HepG2 (cell line): Measurements from ENCODE around the gene FGF21. TPM values are rescaled to one million over a fixed set of nuclear protein-coding genes. Genes with fewer than 3 reads are reported as not detected.

Experiments used
- FIP1L1 ChIP-seq: fragments of 200-400 bp; formaldehyde crosslinking; IDR thresholded peaks from 2 replicates; pipeline ENCODE4 v1.6.1; 2018; ENCODE audit warnings: low read depth, mild to moderate bottlenecking, low read length, moderate library complexity, borderline replicate concordance; ENCODE audit not compliant: insufficient read depth
- NAIF1 ChIP-seq: sonication (generic); formaldehyde crosslinking; IDR thresholded peaks from 2 replicates; pipeline ENCODE4 v1.5.0; 2020; ENCODE audit warnings: mild to moderate bottlenecking, missing genetic modification reagents, borderline replicate concordance
- NFIB ChIP-seq: sonication (generic); formaldehyde crosslinking; IDR thresholded peaks from 2 replicates; pipeline ENCODE4 v1.9.0; 2021; ENCODE audit warnings: missing genetic modification reagents, mild to moderate bottlenecking, borderline replicate concordance
- RORA ChIP-seq: sonication (generic); formaldehyde crosslinking; IDR thresholded peaks from 2 replicates; pipeline ENCODE4 v1.5.0; 2020; ENCODE audit warnings: mild to moderate bottlenecking, missing genetic modification reagents, moderate library complexity
- SP2 ChIP-seq: sonication (generic); formaldehyde crosslinking; IDR thresholded peaks from 2 replicates; pipeline ENCODE4 v1.5.1; 2020; ENCODE audit warnings: mild to moderate bottlenecking, missing genetic modification reagents
- SRSF1 ChIP-seq: fragments of 200-400 bp; formaldehyde crosslinking; optimal IDR thresholded peaks from 2 replicates; pipeline ENCODE3; 2017; ENCODE audit warnings: mild to moderate bottlenecking, low read depth, low read length, moderate library complexity
- TFE3 ChIP-seq: IDR thresholded peaks from 2 replicates; pipeline ENCODE4 v1.6.1; 2016
- ZBTB14 ChIP-seq: sonication (generic); formaldehyde crosslinking; IDR thresholded peaks from 2 replicates; pipeline ENCODE4 v1.4.0; 2020; ENCODE audit warnings: missing genetic modification reagents
- ZC3H4 ChIP-seq: sonication (generic); formaldehyde crosslinking; IDR thresholded peaks from 2 replicates; pipeline ENCODE4 v1.4.0; 2020; ENCODE audit warnings: missing genetic modification reagents, borderline replicate concordance
- ZHX2 ChIP-seq, 2 experiments: sonication (generic) in 1 of 2; formaldehyde crosslinking in 1 of 2; IDR thresholded peaks; 2 replicates each; pipeline versions ENCODE4 v1.6.1 to v1.9.0; 2014 to 2022; ENCODE audit warnings: antibody characterized with exemption in 1 of 2, borderline replicate concordance in 1 of 2, inconsistent platforms in 1 of 2, low read depth in 1 of 2, missing genetic modification reagents in 1 of 2
- ZNF256 ChIP-seq: sonication (generic); formaldehyde crosslinking; conservative IDR thresholded peaks from 2 replicates; pipeline ENCODE4 v1.4.0; 2020; ENCODE audit warnings: missing genetic modification reagents
- ZNF362 ChIP-seq: sonication (generic); formaldehyde crosslinking; IDR thresholded peaks from 2 replicates; pipeline ENCODE4 v1.4.0; 2020; ENCODE audit warnings: missing genetic modification reagents, mild to moderate bottlenecking, borderline replicate concordance
- ZNF644 ChIP-seq: IDR thresholded peaks from 2 replicates; pipeline ENCODE4 v1.6.1; 2016; ENCODE audit warnings: low read depth
- ZNF792 ChIP-seq: IDR thresholded peaks from 2 replicates; pipeline ENCODE4 v1.6.1; 2016
- ZXDC ChIP-seq: sonication (generic); formaldehyde crosslinking; IDR thresholded peaks from 2 replicates; pipeline ENCODE4 v1.5.0; 2020; ENCODE audit warnings: mild to moderate bottlenecking, missing genetic modification reagents
- polyA plus RNA-seq, 8 experiments: library from polyadenylated mRNA; depleted of rRNA in 3 of 8; stranded (reverse) in 7 of 8; unstranded in 1 of 8; fragments of >200 nt; fragmentation: Illumina TruSeq in 4 of 8; extraction: Trizol in 4 of 8; gene quantifications; 2 replicates each; pipeline versions ENCODE4 v1.2.1 to v1.2.3, GENCODE V29; 2011 to 2016; ENCODE audit warnings: low read depth in 4 of 8, missing spikeins in 1 of 8, mixed read lengths in 1 of 8; ENCODE audit not compliant: insufficient read depth in 1 of 8
- total RNA-seq, 5 experiments: library from RNA; depleted of rRNA; stranded (reverse); fragments of >200 nt; fragmentation: Illumina TruSeq; extraction: Trizol; gene quantifications; 2 replicates each; pipeline ENCODE4 v1.2.3, GENCODE V29; 2016; ENCODE audit warnings: low read depth in 1 of 5

Gene FGF21
- total and polyA plus RNA-seq, 2 of the 13 experiments (the other 11 are each of a cell fraction or from before 2014, with no cell fraction given): 0.17 TPM; not detected in 1

- TF ChIP-seq ZHX2 (IDR thresholded peaks at IDR 0.05; ENCODE audit: low read depth): no peak
- no peak for TF ChIP-seq ZHX2 (CRISPR knock-in tag; IDR thresholded peaks at IDR 0.05; ENCODE audit: borderline replicate concordance)
- no peak for TF ChIP-seq ZC3H4 (CRISPR knock-in tag)
- TF ChIP-seq NFIB (CRISPR knock-in tag): no peak
- TF ChIP-seq ZNF256 (CRISPR knock-in tag): no peak
- no peak for TF ChIP-seq FIP1L1
- peak; percentile 37; the same call in 1 of the 2 replicates for TF ChIP-seq ZNF362 (CRISPR knock-in tag)
- no peak for TF ChIP-seq RORA (CRISPR knock-in tag)
- peak; percentile 98 for TF ChIP-seq NAIF1 (CRISPR knock-in tag)
- no peak for TF ChIP-seq ZXDC (CRISPR knock-in tag)
- no peak for TF ChIP-seq ZBTB14
- peak; percentile 22; the same call in 1 of the 2 replicates for TF ChIP-seq ZNF792 (CRISPR knock-in tag)
- TF ChIP-seq TFE3: peak; percentile 64
- TF ChIP-seq ZNF644 (CRISPR knock-in tag): no peak
- peak; percentile 90 for TF ChIP-seq SP2 (CRISPR knock-in tag)
- TF ChIP-seq SRSF1: no peak
Observed at GRCh38 chr19:48720613-48721296, 34.6 kb upstream of the FGF21 start (continued).
